ENCODE measurements around the gene SEMA3F. TPM values are rescaled to one million over a fixed set of nuclear protein-coding genes. Genes with fewer than 3 reads are reported as not detected.

Gene SEMA3F
- total and polyA plus RNA-seq, 4 donors = 0.60 to 4.8 (median 2.1) TPM

- H3K36me3 ChIP-seq (ENCODE audit: control insufficient read depth in 4 of 4, insufficient read depth in 3 of 4, low read depth in 1 of 4, low read length in 3 of 4) = peaks cover 0 to 12% (median 5%) of the 10 kb centered on the region in 4 donors
- no peak for TF ChIP-seq NR2F2 (IDR thresholded peaks at IDR 0.05)
- TF ChIP-seq HNF4G (IDR thresholded peaks at IDR 0.05) = no peak
- TF ChIP-seq MAX (IDR thresholded peaks at IDR 0.05) = no peak
- TF ChIP-seq RAD21 (IDR thresholded peaks at IDR 0.05) = no peak
- no peak for TF ChIP-seq TAF1 (conservative IDR thresholded peaks at IDR 0.05)
- TF ChIP-seq SP1 (IDR thresholded peaks at IDR 0.05) = no peak
- no peak for TF ChIP-seq GABPA (IDR thresholded peaks at IDR 0.05 in 1 of 2, conservative IDR thresholded peaks at IDR 0.05 in 1 of 2)
- TF ChIP-seq, protein P1, sequence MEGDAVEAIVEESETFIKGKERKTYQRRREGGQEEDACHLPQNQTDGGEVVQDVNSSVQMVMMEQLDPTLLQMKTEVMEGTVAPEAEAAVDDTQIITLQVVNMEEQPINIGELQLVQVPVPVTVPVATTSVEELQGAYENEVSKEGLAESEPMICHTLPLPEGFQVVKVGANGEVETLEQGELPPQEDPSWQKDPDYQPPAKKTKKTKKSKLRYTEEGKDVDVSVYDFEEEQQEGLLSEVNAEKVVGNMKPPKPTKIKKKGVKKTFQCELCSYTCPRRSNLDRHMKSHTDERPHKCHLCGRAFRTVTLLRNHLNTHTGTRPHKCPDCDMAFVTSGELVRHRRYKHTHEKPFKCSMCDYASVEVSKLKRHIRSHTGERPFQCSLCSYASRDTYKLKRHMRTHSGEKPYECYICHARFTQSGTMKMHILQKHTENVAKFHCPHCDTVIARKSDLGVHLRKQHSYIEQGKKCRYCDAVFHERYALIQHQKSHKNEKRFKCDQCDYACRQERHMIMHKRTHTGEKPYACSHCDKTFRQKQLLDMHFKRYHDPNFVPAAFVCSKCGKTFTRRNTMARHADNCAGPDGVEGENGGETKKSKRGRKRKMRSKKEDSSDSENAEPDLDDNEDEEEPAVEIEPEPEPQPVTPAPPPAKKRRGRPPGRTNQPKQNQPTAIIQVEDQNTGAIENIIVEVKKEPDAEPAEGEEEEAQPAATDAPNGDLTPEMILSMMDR (IDR thresholded peaks at IDR 0.05; ENCODE audit: low read depth, low read length, missing input control) = no peak
- TF ChIP-seq REST (IDR thresholded peaks at IDR 0.05) = no peak
- no peak for TF ChIP-seq FOXA2 (IDR thresholded peaks at IDR 0.05)
- H3K9me3 ChIP-seq (ENCODE audit: control insufficient read depth in 4 of 4, low read length in 3 of 4) = no peaks in the 10 kb centered on the region
- no peaks in the 10 kb centered on the region for H3K4me1 ChIP-seq (ENCODE audit: control insufficient read depth in 4 of 4, insufficient read depth in 4 of 4, low read length in 3 of 4)
- H3K4me3 ChIP-seq (ENCODE audit: low read depth in 1 of 3, low read length in 3 of 3) = no peak overlapping the region
- 43% methylated on average over 15 of the region's 15 CpGs for WGBS
- no peak overlapping the region for H3K9ac ChIP-seq (ENCODE audit: low read depth in 1 of 2, low read length in 2 of 2)
- H3K27ac ChIP-seq (ENCODE audit: low read depth in 1 of 2, low read length in 2 of 2) = no peak overlapping the region
- DNase-seq (ENCODE audit: low spot score) = no peak
- H3K27me3 ChIP-seq (ENCODE audit: control insufficient read depth in 4 of 4, insufficient read depth in 4 of 4, low read length in 3 of 4) = no peaks in the 10 kb centered on the region
These were observed 30.9 kb upstream of the SEMA3F start for GRCh38 chr3:50124052-50124799.

DNA sequence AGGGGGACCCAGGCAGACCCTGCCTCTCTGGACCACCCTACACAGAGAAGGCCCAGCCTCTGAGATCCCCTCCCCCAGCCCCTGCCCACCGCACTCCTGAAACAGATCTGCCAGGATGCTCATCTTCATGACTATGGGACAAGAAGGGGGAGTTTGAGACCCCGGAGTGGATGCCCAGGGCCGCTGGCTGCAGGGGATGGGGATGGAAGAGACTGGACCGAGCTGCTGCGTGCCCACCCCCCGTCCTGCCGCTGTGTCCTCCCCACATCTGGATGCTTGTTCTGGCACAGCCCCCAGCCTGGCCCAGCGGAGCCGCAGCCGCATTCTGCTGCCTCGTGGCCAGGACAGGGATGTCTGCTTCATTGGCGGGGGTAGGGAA is 30.3 kb upstream of the SEMA3F start:
- Histone ChIP-seq H3K27me3 (ENCODE audit: control insufficient read depth in 4 of 4, insufficient read depth in 4 of 4, low read length in 3 of 4) (no peaks in the 10 kb centered on the region), H3K4me1 (ENCODE audit: control insufficient read depth in 4 of 4, insufficient read depth in 4 of 4, low read length in 3 of 4) (no peaks in the 10 kb centered on the region), H3K27ac (ENCODE audit: low read depth in 1 of 2, low read length in 2 of 2) (no peak overlapping the region), H3K4me3 (ENCODE audit: low read depth in 1 of 3, low read length in 3 of 3) (no peak overlapping the region), H3K9ac (ENCODE audit: low read depth in 1 of 2, low read length in 2 of 2) (no peak overlapping the region), H3K36me3 (ENCODE audit: control insufficient read depth in 4 of 4, insufficient read depth in 3 of 4, low read depth in 1 of 4, low read length in 3 of 4) (peaks cover 0 to 9% (median 3%) of the 10 kb centered on the region in 4 donors), H3K9me3 (ENCODE audit: control insufficient read depth in 4 of 4, low read length in 3 of 4) (no peaks in the 10 kb centered on the region)
- TF ChIP-seq MAX (IDR thresholded peaks at IDR 0.05) = no peak
- DNase-seq (ENCODE audit: low spot score) = no peak
- 47% methylated on average over 12 of the region's 12 CpGs for WGBS

Measured in liver (tissue), 9 donors.